ENCODE data around the gene KIF21A.
"Not testable (repeated sequence)": the region's sequence is repeated elsewhere in the genome, so short reads cannot be mapped to it uniquely, and the experiment has no call there.

KIF21A gene

GRCh38 chr12:39329018-39329417 lies 113.9 kb downstream of the KIF21A start:
- H3K4me3 ChIP-seq (ENCODE audit: low read depth, low read length): no peak overlapping the region
- no peaks in the 10 kb centered on the region for H3K36me3 ChIP-seq (ENCODE audit: control insufficient read depth, insufficient read depth, low read length)
- no peaks in the 10 kb centered on the region for H3K4me1 ChIP-seq (ENCODE audit: control insufficient read depth, insufficient read depth, low read length)
- H3K9me3 ChIP-seq (ENCODE audit: control insufficient read depth, insufficient read depth, low read length): no peaks in the 10 kb centered on the region
- no peaks in the 10 kb centered on the region for H3K27me3 ChIP-seq (ENCODE audit: control insufficient read depth, insufficient read depth, low read length)
- no peak overlapping the region for H3K9ac ChIP-seq (ENCODE audit: low read depth, low read length)

- H3K36me3 ChIP-seq (ENCODE audit: control insufficient read depth, insufficient read depth, low read length): no peaks in the 10 kb centered on the region
- H3K4me3 ChIP-seq (ENCODE audit: low read depth, low read length): no peak overlapping the region
- H3K4me1 ChIP-seq (ENCODE audit: control insufficient read depth, insufficient read depth, low read length): no peaks in the 10 kb centered on the region
- H3K9me3 ChIP-seq (ENCODE audit: control insufficient read depth, insufficient read depth, low read length): no peaks in the 10 kb centered on the region
- no peak overlapping the region for H3K9ac ChIP-seq (ENCODE audit: low read depth, low read length)
- no peaks in the 10 kb centered on the region for H3K27me3 ChIP-seq (ENCODE audit: control insufficient read depth, insufficient read depth, low read length)
These were observed 115.0 kb downstream of the KIF21A start for GRCh38 chr12:39327965-39328364.

- no peaks in the 10 kb centered on the region for H3K36me3 ChIP-seq (ENCODE audit: control insufficient read depth, insufficient read depth, low read length)
- no peak overlapping the region for H3K9ac ChIP-seq (ENCODE audit: low read depth, low read length)
- no peaks in the 10 kb centered on the region for H3K27me3 ChIP-seq (ENCODE audit: control insufficient read depth, insufficient read depth, low read length)
- no peaks in the 10 kb centered on the region for H3K4me1 ChIP-seq (ENCODE audit: control insufficient read depth, insufficient read depth, low read length)
- no peak overlapping the region for H3K4me3 ChIP-seq (ENCODE audit: low read depth, low read length)
- no peaks in the 10 kb centered on the region for H3K9me3 ChIP-seq (ENCODE audit: control insufficient read depth, insufficient read depth, low read length)
These were observed 115.4 kb downstream of the KIF21A start for GRCh38 chr12:39327510-39327909.

GRCh38 chr12:39319180-39319579 lies 123.7 kb downstream of the KIF21A start:
- no peaks in the 10 kb centered on the region for H3K4me1 ChIP-seq (ENCODE audit: control insufficient read depth, insufficient read depth, low read length)
- no peaks in the 10 kb centered on the region for H3K36me3 ChIP-seq (ENCODE audit: control insufficient read depth, insufficient read depth, low read length)
- H3K4me3 ChIP-seq (ENCODE audit: low read depth, low read length): no peak overlapping the region
- no peaks in the 10 kb centered on the region for H3K27me3 ChIP-seq (ENCODE audit: control insufficient read depth, insufficient read depth, low read length)
- H3K9ac ChIP-seq (ENCODE audit: low read depth, low read length): no peak overlapping the region
- no peaks in the 10 kb centered on the region for H3K9me3 ChIP-seq (ENCODE audit: control insufficient read depth, insufficient read depth, low read length)

GRCh38 chr12:39314547-39314946 lies 128.4 kb downstream of the KIF21A start:
- H3K9ac ChIP-seq (ENCODE audit: low read depth, low read length): no peak overlapping the region
- no peaks in the 10 kb centered on the region for H3K4me1 ChIP-seq (ENCODE audit: control insufficient read depth, insufficient read depth, low read length)
- no peaks in the 10 kb centered on the region for H3K36me3 ChIP-seq (ENCODE audit: control insufficient read depth, insufficient read depth, low read length)
- H3K27me3 ChIP-seq (ENCODE audit: control insufficient read depth, insufficient read depth, low read length): no peaks in the 10 kb centered on the region
- no peaks in the 10 kb centered on the region for H3K9me3 ChIP-seq (ENCODE audit: control insufficient read depth, insufficient read depth, low read length)
- H3K4me3 ChIP-seq (ENCODE audit: low read depth, low read length): no peak overlapping the region

GRCh38 chr12:39309516-39309915 lies 133.4 kb downstream of the KIF21A start:
- Histone ChIP-seq H3K4me3 (ENCODE audit: low read depth, low read length) (no peak overlapping the region), H3K4me1 (ENCODE audit: control insufficient read depth, insufficient read depth, low read length) (no peaks in the 10 kb centered on the region), H3K9ac (ENCODE audit: low read depth, low read length) (no peak overlapping the region), H3K9me3 (ENCODE audit: control insufficient read depth, insufficient read depth, low read length) (no peaks in the 10 kb centered on the region), H3K27me3 (ENCODE audit: control insufficient read depth, insufficient read depth, low read length) (no peaks in the 10 kb centered on the region), H3K36me3 (ENCODE audit: control insufficient read depth, insufficient read depth, low read length) (no peaks in the 10 kb centered on the region)

GRCh38 chr12:39301422-39301821 lies 141.5 kb downstream of the KIF21A start:
- H3K27me3 ChIP-seq (ENCODE audit: control insufficient read depth, insufficient read depth, low read length): no peaks in the 10 kb centered on the region
- H3K9ac ChIP-seq (ENCODE audit: low read depth, low read length): no peak overlapping the region
- no peak overlapping the region for H3K4me3 ChIP-seq (ENCODE audit: low read depth, low read length)
- no peaks in the 10 kb centered on the region for H3K36me3 ChIP-seq (ENCODE audit: control insufficient read depth, insufficient read depth, low read length)
- H3K4me1 ChIP-seq (ENCODE audit: control insufficient read depth, insufficient read depth, low read length): no peaks in the 10 kb centered on the region
- no peaks in the 10 kb centered on the region for H3K9me3 ChIP-seq (ENCODE audit: control insufficient read depth, insufficient read depth, low read length)

- Histone ChIP-seq H3K9ac (ENCODE audit: low read depth, low read length) (no peak overlapping the region), H3K36me3 (ENCODE audit: control insufficient read depth, insufficient read depth, low read length) (no peaks in the 10 kb centered on the region), H3K9me3 (ENCODE audit: control insufficient read depth, insufficient read depth, low read length) (no peaks in the 10 kb centered on the region), H3K4me1 (ENCODE audit: control insufficient read depth, insufficient read depth, low read length) (no peaks in the 10 kb centered on the region), H3K4me3 (ENCODE audit: low read depth, low read length) (no peak overlapping the region), H3K27me3 (ENCODE audit: control insufficient read depth, insufficient read depth, low read length) (no peaks in the 10 kb centered on the region)
These were observed 142.1 kb downstream of the KIF21A start for GRCh38 chr12:39300799-39301198.

GRCh38 chr12:39297891-39298290 lies 145.0 kb downstream of the KIF21A start:
- H3K9me3 ChIP-seq (ENCODE audit: control insufficient read depth, insufficient read depth, low read length): no peaks in the 10 kb centered on the region
- H3K4me3 ChIP-seq (ENCODE audit: low read depth, low read length): no peak overlapping the region
- H3K36me3 ChIP-seq (ENCODE audit: control insufficient read depth, insufficient read depth, low read length): no peaks in the 10 kb centered on the region
- no peaks in the 10 kb centered on the region for H3K27me3 ChIP-seq (ENCODE audit: control insufficient read depth, insufficient read depth, low read length)
- H3K4me1 ChIP-seq (ENCODE audit: control insufficient read depth, insufficient read depth, low read length): no peaks in the 10 kb centered on the region
- no peak overlapping the region for H3K9ac ChIP-seq (ENCODE audit: low read depth, low read length)

- Histone ChIP-seq H3K9me3 (ENCODE audit: control insufficient read depth, insufficient read depth, low read length) (no peaks in the 10 kb centered on the region), H3K36me3 (ENCODE audit: control insufficient read depth, insufficient read depth, low read length) (no peaks in the 10 kb centered on the region), H3K4me1 (ENCODE audit: control insufficient read depth, insufficient read depth, low read length) (no peaks in the 10 kb centered on the region), H3K4me3 (ENCODE audit: low read depth, low read length) (no peak overlapping the region), H3K9ac (ENCODE audit: low read depth, low read length) (no peak overlapping the region), H3K27me3 (ENCODE audit: control insufficient read depth, insufficient read depth, low read length) (no peaks in the 10 kb centered on the region)
These were observed 146.4 kb downstream of the KIF21A start for GRCh38 chr12:39296496-39296895.

GRCh38 chr12:39295593-39295992 lies 147.3 kb downstream of the KIF21A start:
- not testable (repeated sequence) for H3K4me1 ChIP-seq (ENCODE audit: control insufficient read depth, insufficient read depth, low read length); H3K9me3 ChIP-seq (ENCODE audit: control insufficient read depth, insufficient read depth, low read length); H3K9ac ChIP-seq (ENCODE audit: low read depth, low read length); H3K4me3 ChIP-seq (ENCODE audit: low read depth, low read length); H3K27me3 ChIP-seq (ENCODE audit: control insufficient read depth, insufficient read depth, low read length); H3K36me3 ChIP-seq (ENCODE audit: control insufficient read depth, insufficient read depth, low read length)

GRCh38 chr12:39294715-39295114 lies 148.2 kb downstream of the KIF21A start:
- no peaks in the 10 kb centered on the region for H3K4me1 ChIP-seq (ENCODE audit: control insufficient read depth, insufficient read depth, low read length)

GRCh38 chr12:39292125-39292630 lies 150.7 kb downstream of the KIF21A start:
- no peak overlapping the region for H3K4me3 ChIP-seq (ENCODE audit: low read depth, low read length)
- no peaks in the 10 kb centered on the region for H3K9me3 ChIP-seq (ENCODE audit: control insufficient read depth, insufficient read depth, low read length)
- H3K9ac ChIP-seq (ENCODE audit: low read depth, low read length): no peak overlapping the region
- no peaks in the 10 kb centered on the region for H3K36me3 ChIP-seq (ENCODE audit: control insufficient read depth, insufficient read depth, low read length)
- H3K4me1 ChIP-seq (ENCODE audit: control insufficient read depth, insufficient read depth, low read length): no peaks in the 10 kb centered on the region
- no peaks in the 10 kb centered on the region for H3K27me3 ChIP-seq (ENCODE audit: control insufficient read depth, insufficient read depth, low read length)

More at GRCh38 chr12:39294715-39295114, 148.2 kb downstream of the KIF21A start:
- Histone ChIP-seq H3K36me3 (ENCODE audit: control insufficient read depth, insufficient read depth, low read length) (no peaks in the 10 kb centered on the region), H3K9me3 (ENCODE audit: control insufficient read depth, insufficient read depth, low read length) (no peaks in the 10 kb centered on the region), H3K27me3 (ENCODE audit: control insufficient read depth, insufficient read depth, low read length) (no peaks in the 10 kb centered on the region), H3K9ac (ENCODE audit: low read depth, low read length) (no peak overlapping the region), H3K4me3 (ENCODE audit: low read depth, low read length) (no peak overlapping the region)
